Measurements from ENCODE around the gene ZDHHC15.

DNA sequence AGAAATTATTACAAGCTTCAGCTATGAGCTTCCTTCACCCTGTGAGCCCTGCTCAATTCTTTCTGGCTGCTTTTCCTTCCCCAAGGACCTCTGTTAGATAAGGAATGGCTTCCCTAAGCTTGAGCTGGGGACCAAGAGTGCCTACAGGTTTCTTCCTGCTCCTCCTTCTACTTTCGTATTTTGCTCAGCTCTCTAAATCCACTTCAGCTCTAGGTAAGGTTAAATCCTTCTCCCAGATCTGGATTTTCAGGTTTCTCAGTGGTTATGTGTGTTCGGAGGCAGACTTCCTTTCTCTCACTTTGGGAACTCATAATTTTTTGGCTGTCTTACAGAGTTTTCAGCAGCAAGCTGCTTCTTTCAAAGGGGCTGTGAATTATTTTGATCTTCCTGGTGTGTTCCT, 21.9 kb upstream of the ZDHHC15 start:
- TF ChIP-seq, protein P1, sequence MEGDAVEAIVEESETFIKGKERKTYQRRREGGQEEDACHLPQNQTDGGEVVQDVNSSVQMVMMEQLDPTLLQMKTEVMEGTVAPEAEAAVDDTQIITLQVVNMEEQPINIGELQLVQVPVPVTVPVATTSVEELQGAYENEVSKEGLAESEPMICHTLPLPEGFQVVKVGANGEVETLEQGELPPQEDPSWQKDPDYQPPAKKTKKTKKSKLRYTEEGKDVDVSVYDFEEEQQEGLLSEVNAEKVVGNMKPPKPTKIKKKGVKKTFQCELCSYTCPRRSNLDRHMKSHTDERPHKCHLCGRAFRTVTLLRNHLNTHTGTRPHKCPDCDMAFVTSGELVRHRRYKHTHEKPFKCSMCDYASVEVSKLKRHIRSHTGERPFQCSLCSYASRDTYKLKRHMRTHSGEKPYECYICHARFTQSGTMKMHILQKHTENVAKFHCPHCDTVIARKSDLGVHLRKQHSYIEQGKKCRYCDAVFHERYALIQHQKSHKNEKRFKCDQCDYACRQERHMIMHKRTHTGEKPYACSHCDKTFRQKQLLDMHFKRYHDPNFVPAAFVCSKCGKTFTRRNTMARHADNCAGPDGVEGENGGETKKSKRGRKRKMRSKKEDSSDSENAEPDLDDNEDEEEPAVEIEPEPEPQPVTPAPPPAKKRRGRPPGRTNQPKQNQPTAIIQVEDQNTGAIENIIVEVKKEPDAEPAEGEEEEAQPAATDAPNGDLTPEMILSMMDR (conservative IDR thresholded peaks at IDR 0.05) = no peak
- no peak for TF ChIP-seq ZFX (IDR thresholded peaks at IDR 0.05)

Data from C4-2B (cell line).